ENCODE data around the gene SPO11.

DNA sequence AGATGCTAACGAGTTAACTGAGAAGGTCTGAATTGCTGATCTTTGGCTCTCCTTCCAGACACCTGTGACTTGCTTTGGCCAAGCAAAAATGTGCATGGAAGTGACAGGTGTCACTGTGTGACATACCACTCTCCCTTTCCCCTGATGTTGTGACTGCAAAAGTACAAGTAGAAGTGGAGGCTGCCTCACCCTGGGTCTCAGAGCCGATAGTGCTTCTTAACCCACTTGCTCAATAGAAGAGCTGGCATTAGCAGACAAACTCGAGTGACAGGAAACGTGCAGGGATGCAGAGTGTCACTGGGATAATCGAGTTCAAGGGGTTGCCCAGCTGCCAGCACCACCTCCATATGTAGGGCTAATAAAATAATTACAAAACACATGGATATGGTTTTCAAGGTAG lies 16.4 kb upstream of the SPO11 start:
- TF ChIP-seq, protein P1, sequence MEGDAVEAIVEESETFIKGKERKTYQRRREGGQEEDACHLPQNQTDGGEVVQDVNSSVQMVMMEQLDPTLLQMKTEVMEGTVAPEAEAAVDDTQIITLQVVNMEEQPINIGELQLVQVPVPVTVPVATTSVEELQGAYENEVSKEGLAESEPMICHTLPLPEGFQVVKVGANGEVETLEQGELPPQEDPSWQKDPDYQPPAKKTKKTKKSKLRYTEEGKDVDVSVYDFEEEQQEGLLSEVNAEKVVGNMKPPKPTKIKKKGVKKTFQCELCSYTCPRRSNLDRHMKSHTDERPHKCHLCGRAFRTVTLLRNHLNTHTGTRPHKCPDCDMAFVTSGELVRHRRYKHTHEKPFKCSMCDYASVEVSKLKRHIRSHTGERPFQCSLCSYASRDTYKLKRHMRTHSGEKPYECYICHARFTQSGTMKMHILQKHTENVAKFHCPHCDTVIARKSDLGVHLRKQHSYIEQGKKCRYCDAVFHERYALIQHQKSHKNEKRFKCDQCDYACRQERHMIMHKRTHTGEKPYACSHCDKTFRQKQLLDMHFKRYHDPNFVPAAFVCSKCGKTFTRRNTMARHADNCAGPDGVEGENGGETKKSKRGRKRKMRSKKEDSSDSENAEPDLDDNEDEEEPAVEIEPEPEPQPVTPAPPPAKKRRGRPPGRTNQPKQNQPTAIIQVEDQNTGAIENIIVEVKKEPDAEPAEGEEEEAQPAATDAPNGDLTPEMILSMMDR (IDR thresholded peaks at IDR 0.05), result no peak
- no peak for TF ChIP-seq POLR2A (IDR thresholded peaks at IDR 0.05)
